B cell (primary cell): ENCODE data around the gene N4BP2L1.

Source experiments
- CTCF ChIP-seq: fragments of 200-600 bp; IDR thresholded peaks from one replicate; pipeline ENCODE4 v1.8.0; 2022; ENCODE audit warnings: antibody characterized with exemption, mild to moderate bottlenecking
- EZH2 ChIP-seq: IDR thresholded peaks from 2 replicates; pipeline ENCODE4 v1.6.1; 2012; ENCODE audit warnings: borderline replicate concordance, low read depth, mild to moderate bottlenecking, moderate library complexity, low read length; ENCODE audit not compliant: insufficient read depth, poor library complexity, severe bottlenecking

DNA sequence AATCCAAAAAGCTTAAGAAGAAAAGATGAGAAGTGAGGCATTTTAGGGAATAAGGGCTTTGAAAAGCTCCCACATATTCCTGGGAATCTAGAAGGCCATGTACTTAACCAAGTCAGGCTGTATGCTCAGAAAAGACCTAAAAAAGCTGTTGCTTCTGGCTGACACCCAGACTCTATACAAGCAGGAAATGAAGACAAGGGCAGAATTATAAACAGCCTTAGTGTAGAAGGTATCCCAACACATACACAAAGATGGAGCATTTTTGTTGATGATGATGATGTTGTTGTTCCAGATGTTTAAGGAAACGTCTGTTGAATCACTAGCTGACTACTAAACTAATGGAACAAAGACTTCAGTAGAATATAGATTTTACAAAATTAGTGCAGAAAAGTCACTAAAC lies 26.1 kb upstream of the N4BP2L1 start:
- TF ChIP-seq CTCF (no peak), EZH2 (no peak)
